Tibial artery (tissue), 4 donors: ENCODE measurements around the gene GPS2.

Source experiments
- DNase-seq, 2 donors: peaks; one replicate each; pipeline ENCODE4 v3.0.0-alpha.2; 2019
- H3K27ac ChIP-seq, 2 donors: fragments of 200-600 bp; sonication (generic) in 1 of 2; 1 replicate in 1 of 2; 2 replicates in 1 of 2; pipeline ENCODE4 v1.5.1; 2018 to 2019; ENCODE audit warnings: mild to moderate bottlenecking in 1 of 2
- H3K27me3 ChIP-seq, 2 donors: fragments of 200-600 bp; sonication (generic) in 1 of 2; one replicate each; pipeline versions ENCODE4 v1.5.1 to v1.6.0; 2016 to 2019
- H3K36me3 ChIP-seq, 3 donors: fragments of 200-600 bp; sonication (generic) in 2 of 3; one replicate each; pipeline ENCODE4 v1.5.1; 2016 to 2019; ENCODE audit warnings: mild to moderate bottlenecking in 2 of 3
- H3K4me1 ChIP-seq, 4 donors: fragments of 200-600 bp; sonication (generic) in 2 of 4; 1 replicate in 3 of 4; 2 replicates in 1 of 4; pipeline ENCODE4 v1.5.1; 2016 to 2019
- H3K4me3 ChIP-seq, 2 donors: fragments of 200-600 bp; sonication (generic) in 1 of 2; 1 replicate in 1 of 2; 2 replicates in 1 of 2; pipeline ENCODE4 v1.5.1; 2018 to 2019; ENCODE audit warnings: mild to moderate bottlenecking in 2 of 2
- H3K9me3 ChIP-seq, 3 donors: fragments of 200-600 bp; sonication (generic) in 1 of 3; one replicate each; pipeline ENCODE4 v1.5.1; 2016 to 2019
- CTCF ChIP-seq, 2 experiments: fragments of 200-600 bp in 1 of 2; fragments of 450-650 bp in 1 of 2; IDR thresholded peaks; one replicate each; pipeline ENCODE4 v1.5.1; 2017 to 2019; ENCODE audit warnings: antibody characterized with exemption in 2 of 2, mild to moderate bottlenecking in 1 of 2, moderate library complexity in 1 of 2
- intact Hi-C: fragments of 100-400 bp; cut with DNase I; formaldehyde crosslinking; loops from one replicate; pipeline ENCODE4 v1.15.0; 2023; ENCODE audit warnings: low total_unique reads

The GPS2 gene

GRCh38 chr17:7356072-7356549, 41.0 kb upstream of the GPS2 start:
- Histone ChIP-seq H3K4me3 (no peak overlapping the region), H3K27me3 (no peaks in the 10 kb centered on the region), H3K27ac (no peak overlapping the region), H3K36me3 (no peaks in the 10 kb centered on the region), H3K9me3 (no peaks in the 10 kb centered on the region), H3K4me1 (peaks cover 0 to 43% (median 31%) of the 10 kb centered on the region in 4 donors)
- intact Hi-C loops: no loop called here
- DNase-seq: peak; percentile 75 to 87
- peak; percentile 72 to 86 for TF ChIP-seq CTCF (IDR thresholded peaks at IDR 0.05)

GRCh38 chr17:7355573-7355972, 40.4 kb upstream of the GPS2 start:
- H3K4me1 ChIP-seq: peaks cover 0 to 44% (median 31%) of the 10 kb centered on the region in 4 donors
- H3K4me3 ChIP-seq: no peak overlapping the region
- intact Hi-C loops: no loop called here
- H3K9me3 ChIP-seq: no peaks in the 10 kb centered on the region
- no peak overlapping the region for H3K27ac ChIP-seq
- TF ChIP-seq CTCF (IDR thresholded peaks at IDR 0.05): no peak
- H3K27me3 ChIP-seq: no peaks in the 10 kb centered on the region
- DNase-seq: no peak
- no peaks in the 10 kb centered on the region for H3K36me3 ChIP-seq

DNA sequence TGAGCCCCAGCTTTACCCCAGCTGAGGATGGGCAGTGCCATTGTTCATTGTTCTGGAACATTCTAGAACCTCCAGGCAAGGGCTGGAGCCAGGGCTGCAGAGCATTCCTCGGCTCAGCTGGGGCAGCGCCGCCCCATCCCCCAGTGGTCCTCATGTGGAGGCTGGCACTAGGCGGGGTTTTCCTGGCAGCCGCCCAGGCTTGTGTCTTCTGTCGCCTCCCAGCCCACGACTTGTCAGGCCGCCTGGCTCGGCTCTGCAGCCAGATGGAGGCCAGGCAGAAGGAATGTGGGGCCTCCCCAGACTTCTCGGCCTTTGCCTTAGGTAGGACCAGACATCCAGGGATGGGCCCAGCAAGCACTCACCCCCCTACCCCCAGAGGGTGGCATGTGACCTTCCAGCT, 39.9 kb upstream of the GPS2 start, which contains the start of gene TMEM95:
Gene TMEM95 (plus strand): TSS at position 104 of the 400 bp plus-strand sequence. CDS start 49 bp downstream, at position 153.
- no peak within 1 kb of the TSS for H3K4me3 ChIP-seq
- H3K4me1 ChIP-seq: peaks cover 0 to 50% (median 31%) of the 10 kb centered on the region in 4 donors
- peak within 1 kb of the TSS in 1 of 2 donors; percentile 99 for H3K27ac ChIP-seq
- intact Hi-C loops: no loop called here
- DNase-seq: no peak
- no peaks in the 10 kb centered on the region for H3K36me3 ChIP-seq
- TF ChIP-seq CTCF (IDR thresholded peaks at IDR 0.05): no peak
- H3K9me3 ChIP-seq: no peaks in the 10 kb centered on the region
- no peaks in the 10 kb centered on the region for H3K27me3 ChIP-seq

GRCh38 chr17:7354262-7354843, 39.2 kb upstream of the GPS2 start:
- peak overlapping the region in 1 of 2 donors; percentile 99 for H3K27ac ChIP-seq
- no peaks in the 10 kb centered on the region for H3K9me3 ChIP-seq
- H3K36me3 ChIP-seq: no peaks in the 10 kb centered on the region
- no peak overlapping the region for H3K4me3 ChIP-seq
- H3K4me1 ChIP-seq: peaks cover 0 to 57% (median 38%) of the 10 kb centered on the region in 4 donors
- TF ChIP-seq CTCF (IDR thresholded peaks at IDR 0.05): no peak
- no peaks in the 10 kb centered on the region for H3K27me3 ChIP-seq
- intact Hi-C loops: loop anchor here (5.0 kb wide), 2 partner anchors 83 to 208 kb away; partner anchors contain the start of genes FGF11, SENP3 and TMEM102
- no peak for DNase-seq

GRCh38 chr17:7352910-7353635, 37.9 kb upstream of the GPS2 start:
- no peaks in the 10 kb centered on the region for H3K36me3 ChIP-seq
- peak overlapping the region; percentile 86 to 91 for H3K4me3 ChIP-seq
- intact Hi-C loops: loop anchor here (1.0 to 5.0 kb wide), 3 partner anchors 84 to 209 kb away; partner anchors contain the start of genes FGF11, SENP3 and TMEM102
- H3K4me1 ChIP-seq: peaks cover 0 to 68% (median 41%) of the 10 kb centered on the region in 4 donors
- H3K27ac ChIP-seq: peak overlapping the region; percentile 99
- no peaks in the 10 kb centered on the region for H3K9me3 ChIP-seq
- no peak for DNase-seq
- no peaks in the 10 kb centered on the region for H3K27me3 ChIP-seq
- TF ChIP-seq CTCF (IDR thresholded peaks at IDR 0.05): no peak
